Heart right ventricle (tissue), 16 donors: Measurements from ENCODE around the gene ERBB3. TPM values are rescaled to one million over a fixed set of nuclear protein-coding genes. Genes with fewer than 3 reads are reported as not detected.

Source experiments
- ATAC-seq, 8 donors: fragments of 200-7000 bp; cut with Tn5 transposase; one replicate each; pipeline ENCODE4 v1.9.1; 2020; ENCODE audit warnings: mild to moderate bottlenecking in 8 of 8, moderate library complexity in 8 of 8, moderate number of reproducible peaks in 1 of 8
- DNase-seq, 2 donors: peaks; one replicate each; pipeline ENCODE4 v3.0.0-alpha.2; 2020
- H3K27ac ChIP-seq, 10 donors: fragments of 200-600 bp; sonication (generic) in 2 of 10; one replicate each; pipeline versions ENCODE4 v1.5.0 to v1.8.0; 2020 to 2022; ENCODE audit warnings: mild to moderate bottlenecking in 3 of 10
- H3K27me3 ChIP-seq, 7 donors: fragments of 200-600 bp; one replicate each; pipeline ENCODE4 v1.8.0; 2021 to 2022; ENCODE audit warnings: mild to moderate bottlenecking in 2 of 7
- H3K36me3 ChIP-seq, 9 donors: fragments of 200-600 bp; sonication (generic) in 1 of 9; one replicate each; pipeline versions ENCODE4 v1.5.0 to v1.8.0; 2020 to 2022; ENCODE audit warnings: mild to moderate bottlenecking in 2 of 9
- H3K4me1 ChIP-seq, 9 donors: fragments of 200-600 bp; sonication (generic) in 1 of 9; one replicate each; pipeline versions ENCODE4 v1.5.0 to v1.8.0; 2020 to 2022; ENCODE audit warnings: mild to moderate bottlenecking in 4 of 9
- H3K4me3 ChIP-seq, 10 donors: fragments of 200-600 bp; sonication (generic) in 2 of 10; one replicate each; pipeline versions ENCODE4 v1.5.0 to v1.8.0; 2020 to 2022; ENCODE audit warnings: mild to moderate bottlenecking in 7 of 10, moderate library complexity in 2 of 10
- H3K9me3 ChIP-seq, 11 donors: fragments of 200-600 bp in 10 of 11; sonication (generic) in 2 of 11; one replicate each; pipeline versions ENCODE4 v1.5.0 to v1.8.0; 2013 to 2022; ENCODE audit warnings: mild to moderate bottlenecking in 2 of 11, control low read depth in 1 of 11, moderate library complexity in 1 of 11
- WGBS, 2 donors: extraction: QIAGEN DNeasy Blood & Tissue Kit; methylation state at CpG; one replicate each; pipeline ENCODE4 v1.1.7; 2013; ENCODE audit warnings: inconsistent platforms in 1 of 2; 5-methylcytosine and 5-hydroxymethylcytosine counted together
- intact Hi-C, 10 donors: fragments of 100-400 bp; cut with DNase I; formaldehyde crosslinking; loops; one replicate each; pipeline versions ENCODE4 v1.11.1 to v1.14.2; 2022
- polyA plus RNA-seq, 2 donors: library from polyadenylated mRNA; stranded (reverse); fragments of 200-250 nt; gene quantifications; one replicate each; pipeline ENCODE4 v1.2.3, GENCODE V29; 2013
- total RNA-seq, 10 donors: library from RNA; stranded (reverse); fragmentation: NEBNext Ultra II Directional in 3 of 10; extraction: Animal tissue kit (Norgen Biotek cat#: 25700) in 3 of 10; gene quantifications; one replicate each; pipeline versions ENCODE4 v1.2.1 to v1.2.4, GENCODE V29; 2021 to 2023
- TF ChIP-seq, protein P1 (sequence below), 9 donors: fragments of 200-600 bp; sonication (generic) in 2 of 9; IDR thresholded peaks; one replicate each; pipeline versions ENCODE4 v1.5.0 to v1.8.0; 2021 to 2022; ENCODE audit warnings: antibody characterized with exemption in 9 of 9, mild to moderate bottlenecking in 5 of 9, moderate library complexity in 1 of 9
- donor health status: Arrhythmogenic right ventricular cardiomyopathy.
- donor health status: ischemic (EF 13 %, LVEDD 7.1; RV severe dilation, severe dysfunction).
- donor health status: healthy with polysubstance abuse.
- donor health status: DM: no; HTN: yes; CAD: no.
- donor health status: DM: no; HTN: no; CAD: no.
- donor health status: ischemic (EF 25% LVEDD 6.9; RV normal size, moderate dysfunction).
- donor health status: ischemic (EF 25% LVEDD 5.7; RV mildly dilated, moderate dysfunction).
- donor health status: healthy.
- donor health status: DM: yes; HTN: yes; CAD: no.
- donor health status: Ischemic cardiomyopathy.
- donor health status: ischemic (EF 35%, LVEDD 5.7; RV mildly dilated, moderate dysfunction).
- donor health status: nonischemic (EF 11% LVEDD 7.7; RV severe dilation, severe dysfunction).
- donor health status: DM: yes; HTN: yes; CAD: no.
- donor health status: PGD.
- donor health status: ischemic (EF 29% LVEDD 5.4; RV normal size, mild dysfunction).
- donor health status: nonischemic (EF 23%, LVEDD 6.1; RV moderate dilation, normal function).

ERBB3 gene
- total and polyA plus RNA-seq, 12 donors, result 0.80 to 7.8 (median 2.9) TPM

DNA sequence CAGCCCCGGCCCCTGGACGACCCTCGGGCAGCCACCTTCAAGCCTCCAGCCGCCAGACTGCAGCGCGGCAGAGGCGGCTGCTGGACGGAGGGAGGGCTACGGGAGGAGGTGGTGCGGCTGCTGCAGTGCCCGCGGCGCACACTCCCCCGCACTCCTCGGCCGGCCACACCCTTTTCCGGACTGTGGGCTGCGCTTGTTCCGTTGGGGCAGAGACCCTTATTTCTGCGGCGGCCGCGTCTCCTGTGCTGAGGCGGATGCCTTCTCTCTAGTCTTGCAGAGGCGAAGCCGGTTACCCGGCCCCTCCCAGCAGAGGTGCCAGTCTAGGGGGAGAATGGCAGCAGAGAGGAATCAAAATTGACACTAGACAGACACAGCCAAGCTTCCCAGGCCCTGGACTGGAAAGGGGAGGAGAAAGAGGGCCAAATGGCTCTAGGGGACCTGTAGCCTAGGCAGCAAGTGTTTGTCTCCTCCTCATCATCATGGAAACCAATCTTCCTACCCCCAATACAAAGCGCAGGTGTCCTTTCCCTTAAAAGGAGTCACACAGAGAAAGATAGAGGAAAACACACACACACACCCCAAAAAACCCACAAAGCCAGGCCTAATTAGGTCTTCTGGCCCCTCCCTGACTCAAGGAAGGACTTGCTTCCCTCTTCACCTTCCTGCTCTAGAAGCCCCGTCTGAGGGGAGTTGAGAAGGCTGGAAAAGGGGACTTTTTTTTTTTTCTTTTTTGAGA lies 49.4 kb downstream of the ERBB3 start:
- intact Hi-C loops, result loop anchor here in 6 of 10 donors (2.0 to 10.0 kb wide), 6 partner anchors 13 to 505 kb away; partner anchors contain the start of genes SMARCC2 (in 2 of the 6), SPRYD4 (in 2 of the 6) and BAZ2A (in 1 of the 6)

DNA sequence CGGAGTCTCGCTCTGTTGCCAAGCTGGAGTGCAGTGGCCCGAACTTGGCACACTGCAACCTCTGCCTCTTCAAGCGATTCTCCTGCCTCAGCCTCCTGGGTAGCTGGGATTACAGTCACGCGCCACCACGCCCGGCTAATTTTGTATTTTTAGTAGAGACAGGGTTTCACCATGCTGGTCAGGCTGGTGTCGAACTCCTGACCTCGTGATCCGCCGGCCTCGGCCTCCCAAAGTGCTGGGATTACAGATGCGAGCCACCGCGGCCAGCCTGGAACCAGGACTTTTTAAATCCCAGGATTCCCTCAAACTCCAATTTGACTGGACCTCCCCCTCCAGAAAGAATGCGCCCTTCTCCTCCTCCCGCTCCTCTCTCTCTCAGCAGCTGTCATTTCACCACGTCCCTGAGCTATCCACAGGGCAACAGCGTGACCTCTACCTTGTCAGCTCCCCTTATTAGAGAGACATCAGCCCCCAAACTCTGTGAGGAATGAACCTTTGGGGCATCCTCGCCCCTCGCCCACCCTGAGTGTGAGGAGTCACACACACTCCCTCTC lies 50.1 kb downstream of the ERBB3 start:
- 58 to 64% methylated on average over 22 of the region's 22 CpGs for WGBS, 2 donors
- H3K4me1 ChIP-seq, result peaks cover 8 to 46% (median 37%) of the 10 kb centered on the region in 9 donors
- intact Hi-C loops, result loop anchor here in 6 of 10 donors (2.0 to 10.0 kb wide), 6 partner anchors 13 to 505 kb away; partner anchors contain the start of genes SMARCC2 (in 2 of the 6), SPRYD4 (in 2 of the 6) and BAZ2A (in 1 of the 6)

More for the DNA sequence above, 49.4 kb downstream of the ERBB3 start:
- peak; percentile 23 to 63 (median 49) for ATAC-seq
- 3% methylated on average over 29 of the region's 29 CpGs for WGBS, 2 donors
- Histone ChIP-seq H3K36me3 (peaks cover 0 to 43% (median 22%) of the 10 kb centered on the region in 9 donors), H3K27ac (peak overlapping the region; percentile 36 to 94 (median 88)), H3K27me3 (no peaks in the 10 kb centered on the region), H3K4me1 (peaks cover 8 to 50% (median 41%) of the 10 kb centered on the region in 9 donors), H3K4me3 (peak overlapping the region; percentile 53 to 94 (median 84)), H3K9me3 (no peaks in the 10 kb centered on the region)
- TF ChIP-seq, protein P1, sequence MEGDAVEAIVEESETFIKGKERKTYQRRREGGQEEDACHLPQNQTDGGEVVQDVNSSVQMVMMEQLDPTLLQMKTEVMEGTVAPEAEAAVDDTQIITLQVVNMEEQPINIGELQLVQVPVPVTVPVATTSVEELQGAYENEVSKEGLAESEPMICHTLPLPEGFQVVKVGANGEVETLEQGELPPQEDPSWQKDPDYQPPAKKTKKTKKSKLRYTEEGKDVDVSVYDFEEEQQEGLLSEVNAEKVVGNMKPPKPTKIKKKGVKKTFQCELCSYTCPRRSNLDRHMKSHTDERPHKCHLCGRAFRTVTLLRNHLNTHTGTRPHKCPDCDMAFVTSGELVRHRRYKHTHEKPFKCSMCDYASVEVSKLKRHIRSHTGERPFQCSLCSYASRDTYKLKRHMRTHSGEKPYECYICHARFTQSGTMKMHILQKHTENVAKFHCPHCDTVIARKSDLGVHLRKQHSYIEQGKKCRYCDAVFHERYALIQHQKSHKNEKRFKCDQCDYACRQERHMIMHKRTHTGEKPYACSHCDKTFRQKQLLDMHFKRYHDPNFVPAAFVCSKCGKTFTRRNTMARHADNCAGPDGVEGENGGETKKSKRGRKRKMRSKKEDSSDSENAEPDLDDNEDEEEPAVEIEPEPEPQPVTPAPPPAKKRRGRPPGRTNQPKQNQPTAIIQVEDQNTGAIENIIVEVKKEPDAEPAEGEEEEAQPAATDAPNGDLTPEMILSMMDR (IDR thresholded peaks at IDR 0.05), result no peak
- peak; percentile 70 to 71 for DNase-seq

GRCh38 chr12:56130876-56131275 lies 50.9 kb downstream of the ERBB3 start:
- intact Hi-C loops, result no loop called here
- H3K4me3 ChIP-seq, result no peak overlapping the region
- no peak for DNase-seq

More for the DNA sequence above, 50.1 kb downstream of the ERBB3 start:
- no peak for ATAC-seq
- TF ChIP-seq, protein P1 (IDR thresholded peaks at IDR 0.05), result no peak
- DNase-seq, result no peak
- H3K27me3 ChIP-seq, result no peaks in the 10 kb centered on the region
- peak overlapping the region in 9 of 10 donors; percentile 18 to 94 (median 88) for H3K27ac ChIP-seq
- peak overlapping the region in 9 of 10 donors; percentile 53 to 94 (median 83) for H3K4me3 ChIP-seq
- no peaks in the 10 kb centered on the region for H3K9me3 ChIP-seq
- H3K36me3 ChIP-seq, result peaks cover 0 to 49% (median 27%) of the 10 kb centered on the region in 9 donors

DNA sequence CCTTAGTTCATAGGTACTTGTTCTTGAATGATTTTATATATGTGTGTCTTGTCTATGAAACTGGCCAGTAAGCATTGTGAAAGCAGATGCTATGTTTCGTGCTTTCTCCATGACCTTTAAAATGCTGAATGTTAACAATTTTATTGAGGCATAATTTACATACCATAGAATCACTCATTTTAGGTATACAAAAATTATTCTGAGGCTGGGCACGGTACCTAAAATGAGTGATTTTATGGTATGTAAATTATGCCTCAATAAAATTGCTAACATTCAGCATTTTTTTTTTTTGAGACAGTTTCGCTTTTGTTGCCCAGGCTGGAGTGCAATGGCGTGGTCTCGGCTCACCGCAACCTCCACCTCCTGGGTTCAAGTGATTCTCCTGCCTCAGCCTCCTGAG lies 54.9 kb downstream of the ERBB3 start:
- Histone ChIP-seq H3K36me3 (peaks cover 0 to 98% (median 68%) of the 10 kb centered on the region in 9 donors), H3K27ac (no peak overlapping the region)
- intact Hi-C loops, result no loop called here

More at GRCh38 chr12:56130876-56131275, 50.9 kb downstream of the ERBB3 start:
- TF ChIP-seq, protein P1 (IDR thresholded peaks at IDR 0.05), result no peak
- Histone ChIP-seq H3K27me3 (no peaks in the 10 kb centered on the region), H3K36me3 (peaks cover 0 to 58% (median 33%) of the 10 kb centered on the region in 9 donors), H3K27ac (peak overlapping the region in 3 of 10 donors; percentile 86 to 94 (median 88)), H3K9me3 (no peaks in the 10 kb centered on the region), H3K4me1 (peaks cover 8 to 37% (median 29%) of the 10 kb centered on the region in 9 donors)
- 90 to 91% methylated on average over 4 of the region's 4 CpGs for WGBS, 2 donors
- ATAC-seq, result no peak

More for the DNA sequence above, 54.9 kb downstream of the ERBB3 start:
- ATAC-seq (no peak), DNase-seq (no peak)
- TF ChIP-seq, protein P1 (IDR thresholded peaks at IDR 0.05), result no peak
- H3K27me3 ChIP-seq, result no peaks in the 10 kb centered on the region
- no peaks in the 10 kb centered on the region for H3K9me3 ChIP-seq
- peaks cover 0 to 12% (median 5%) of the 10 kb centered on the region in 9 donors for H3K4me1 ChIP-seq
- 97% methylated on average over 6 of the region's 6 CpGs for WGBS, 2 donors
- H3K4me3 ChIP-seq, result no peak overlapping the region
